Measurements from ENCODE around the gene CD37. TPM values are rescaled to one million over a fixed set of nuclear protein-coding genes. Genes with fewer than 3 reads are reported as not detected.
"Not testable (repeated sequence)": the region's sequence is repeated elsewhere in the genome, so short reads cannot be mapped to it uniquely, and the experiment has no call there.

CD37 gene, protein sequence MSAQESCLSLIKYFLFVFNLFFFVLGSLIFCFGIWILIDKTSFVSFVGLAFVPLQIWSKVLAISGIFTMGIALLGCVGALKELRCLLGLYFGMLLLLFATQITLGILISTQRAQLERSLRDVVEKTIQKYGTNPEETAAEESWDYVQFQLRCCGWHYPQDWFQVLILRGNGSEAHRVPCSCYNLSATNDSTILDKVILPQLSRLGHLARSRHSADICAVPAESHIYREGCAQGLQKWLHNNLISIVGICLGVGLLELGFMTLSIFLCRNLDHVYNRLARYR
- not detected in 2 replicates for total RNA-seq

DNA sequence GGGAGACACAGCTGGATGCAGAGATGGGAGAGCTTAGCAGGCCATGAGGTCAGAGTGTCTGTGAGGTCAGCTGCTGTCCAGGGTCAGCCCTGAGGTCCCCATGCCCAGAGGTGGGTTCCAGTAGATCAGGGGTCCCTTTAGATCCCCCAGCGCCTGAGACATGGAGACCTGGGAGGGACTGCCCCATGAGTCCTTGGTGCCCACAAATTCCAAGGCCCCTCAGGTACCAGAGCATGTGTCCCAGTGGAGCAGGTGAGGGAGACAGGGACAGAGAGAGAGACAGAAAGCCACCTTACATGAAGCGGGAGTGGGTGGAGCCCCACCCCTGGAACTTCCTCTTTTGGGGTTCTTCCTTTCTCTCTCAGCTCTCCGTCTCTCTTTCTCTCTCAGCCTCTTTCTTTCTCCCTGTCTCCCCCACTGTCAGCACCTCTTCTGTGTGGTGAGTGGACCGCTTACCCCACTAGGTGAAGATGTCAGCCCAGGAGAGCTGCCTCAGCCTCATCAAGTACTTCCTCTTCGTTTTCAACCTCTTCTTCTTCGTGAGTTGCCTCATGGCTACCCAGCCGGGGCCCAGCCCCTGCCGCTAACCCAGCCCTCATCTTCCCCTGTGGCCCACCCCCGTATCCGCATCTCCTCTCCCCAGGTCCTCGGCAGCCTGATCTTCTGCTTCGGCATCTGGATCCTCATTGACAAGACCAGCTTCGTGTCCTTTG is at the start of gene CD37:
Gene CD37, plus strand, starts transcription at position 336 of the 713 bp plus-strand sequence. Its CDS starts 135 bp downstream, at position 471.
- DNase-seq (ENCODE audit: low read depth) (no peak), FAIRE-seq (no peak)
- TF ChIP-seq, protein P1, sequence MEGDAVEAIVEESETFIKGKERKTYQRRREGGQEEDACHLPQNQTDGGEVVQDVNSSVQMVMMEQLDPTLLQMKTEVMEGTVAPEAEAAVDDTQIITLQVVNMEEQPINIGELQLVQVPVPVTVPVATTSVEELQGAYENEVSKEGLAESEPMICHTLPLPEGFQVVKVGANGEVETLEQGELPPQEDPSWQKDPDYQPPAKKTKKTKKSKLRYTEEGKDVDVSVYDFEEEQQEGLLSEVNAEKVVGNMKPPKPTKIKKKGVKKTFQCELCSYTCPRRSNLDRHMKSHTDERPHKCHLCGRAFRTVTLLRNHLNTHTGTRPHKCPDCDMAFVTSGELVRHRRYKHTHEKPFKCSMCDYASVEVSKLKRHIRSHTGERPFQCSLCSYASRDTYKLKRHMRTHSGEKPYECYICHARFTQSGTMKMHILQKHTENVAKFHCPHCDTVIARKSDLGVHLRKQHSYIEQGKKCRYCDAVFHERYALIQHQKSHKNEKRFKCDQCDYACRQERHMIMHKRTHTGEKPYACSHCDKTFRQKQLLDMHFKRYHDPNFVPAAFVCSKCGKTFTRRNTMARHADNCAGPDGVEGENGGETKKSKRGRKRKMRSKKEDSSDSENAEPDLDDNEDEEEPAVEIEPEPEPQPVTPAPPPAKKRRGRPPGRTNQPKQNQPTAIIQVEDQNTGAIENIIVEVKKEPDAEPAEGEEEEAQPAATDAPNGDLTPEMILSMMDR (IDR thresholded peaks at IDR 0.05; ENCODE audit: insufficient read depth, low read length, severe bottlenecking): no peak
- Histone ChIP-seq H3K4me3 (ENCODE audit: low read depth, low read length) (no peak within 1 kb of the TSS), H3K36me3 (ENCODE audit: control insufficient read depth, insufficient read depth, low read length) (no peaks in the 10 kb centered on the region), H3K27me3 (ENCODE audit: control insufficient read depth, insufficient read depth, low read length) (peaks cover 2% of the 10 kb centered on the region)

DNA sequence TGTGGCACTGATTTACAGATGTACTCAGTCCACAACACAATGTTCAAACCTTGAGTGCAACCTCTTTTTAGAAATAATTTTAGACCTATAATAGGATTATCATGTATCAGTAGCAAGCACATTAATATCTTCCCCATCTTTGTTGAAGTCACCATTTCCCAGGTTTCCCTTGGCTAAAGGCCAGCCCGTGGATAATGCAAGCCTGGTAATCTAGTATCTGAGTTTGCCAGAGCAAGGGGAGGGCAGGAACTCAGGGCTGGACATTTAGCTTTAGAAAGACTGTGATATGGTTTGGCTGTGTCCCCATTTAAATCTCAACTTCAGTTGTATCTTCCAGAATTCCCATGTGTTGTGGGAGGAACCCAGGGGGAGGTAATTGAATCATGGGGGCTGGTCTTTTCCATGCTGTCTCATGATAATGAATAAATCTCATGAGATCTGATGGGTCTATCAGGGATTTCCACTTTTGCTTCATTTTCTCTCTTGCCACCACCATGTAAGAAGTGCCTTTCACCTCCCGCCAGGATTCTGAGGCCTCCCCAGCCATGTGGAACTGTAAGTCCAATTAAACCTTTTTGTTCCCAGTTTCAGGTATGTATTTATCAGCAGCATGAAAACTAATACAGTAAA is 48.0 kb upstream of the CD37 start:
- no peak overlapping the region for H3K4me3 ChIP-seq (ENCODE audit: low read depth, low read length)
- no peak for FAIRE-seq

DNA sequence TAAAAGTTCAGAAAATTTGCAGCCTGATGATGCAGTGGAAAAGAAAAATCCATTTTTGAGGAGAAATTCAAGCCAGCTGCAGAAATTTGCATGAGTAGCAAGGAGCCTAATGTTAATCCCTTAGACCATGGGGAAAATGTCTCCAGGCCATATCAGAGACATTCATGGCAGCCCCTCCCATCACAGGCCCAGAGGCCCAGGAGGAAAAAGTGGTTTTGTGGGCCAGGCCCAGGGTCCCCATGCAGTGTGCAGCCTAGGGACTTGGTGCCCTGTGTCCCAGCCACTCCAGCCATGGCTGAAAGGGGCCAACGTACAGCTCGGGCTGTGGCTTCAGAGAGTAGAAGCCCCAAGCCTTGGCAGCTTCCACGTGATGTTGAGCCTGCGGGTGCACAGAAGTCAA is 47.0 kb upstream of the CD37 start:
- H3K27me3 ChIP-seq (ENCODE audit: control insufficient read depth, insufficient read depth, low read length); H3K36me3 ChIP-seq (ENCODE audit: control insufficient read depth, insufficient read depth, low read length); FAIRE-seq; H3K4me3 ChIP-seq (ENCODE audit: low read depth, low read length); DNase-seq (ENCODE audit: low read depth): not testable (repeated sequence)

More for the DNA sequence above, 48.0 kb upstream of the CD37 start:
- Histone ChIP-seq H3K36me3 (ENCODE audit: control insufficient read depth, insufficient read depth, low read length) (no peaks in the 10 kb centered on the region), H3K27me3 (ENCODE audit: control insufficient read depth, insufficient read depth, low read length) (no peaks in the 10 kb centered on the region)
- TF ChIP-seq, protein P1 (IDR thresholded peaks at IDR 0.05; ENCODE audit: insufficient read depth, low read length, severe bottlenecking): no peak
- DNase-seq (ENCODE audit: low read depth): no peak

DNA sequence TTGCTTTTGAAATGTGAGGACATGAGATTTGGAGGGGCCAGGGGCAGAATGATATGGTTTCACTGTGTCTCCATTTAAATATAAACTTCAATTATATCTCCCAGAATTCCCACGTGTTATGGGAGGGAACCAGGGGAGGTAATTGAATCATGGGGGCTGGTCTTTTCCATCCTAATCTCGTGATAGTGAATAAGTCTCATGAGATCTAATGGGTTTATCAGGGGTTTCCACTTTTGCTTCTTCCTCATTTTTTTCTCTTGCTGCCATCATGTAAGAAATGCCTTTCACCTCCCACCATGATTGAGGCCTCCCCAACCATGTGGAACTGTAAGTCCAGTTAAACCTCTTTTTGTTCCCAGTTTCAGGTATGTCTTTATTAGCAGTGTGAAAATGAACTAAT is 45.9 kb upstream of the CD37 start:
- FAIRE-seq; H3K27me3 ChIP-seq (ENCODE audit: control insufficient read depth, insufficient read depth, low read length); DNase-seq (ENCODE audit: low read depth): not testable (repeated sequence)

DNA sequence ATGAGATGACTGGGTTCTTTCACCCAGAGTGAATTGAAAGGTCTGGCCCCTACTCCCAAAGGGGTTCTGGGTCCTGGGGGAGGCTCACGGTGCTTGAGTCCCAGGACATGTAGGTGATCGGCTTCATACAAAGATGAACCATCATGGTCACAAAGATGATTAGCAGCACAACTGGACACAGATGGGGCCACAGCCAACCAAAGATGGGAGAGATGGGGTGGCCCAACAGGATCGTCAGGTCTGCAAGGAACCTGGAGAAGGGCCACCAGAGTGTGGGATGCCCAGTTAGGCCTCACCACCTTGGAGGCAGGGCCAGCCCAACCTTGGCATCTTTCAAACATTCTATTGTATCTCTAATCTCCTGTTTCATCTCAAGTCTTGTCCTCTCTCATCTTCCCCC is 44.7 kb upstream of the CD37 start:
- TF ChIP-seq, protein P1 (IDR thresholded peaks at IDR 0.05; ENCODE audit: insufficient read depth, low read length, severe bottlenecking): no peak
- Histone ChIP-seq H3K4me3 (ENCODE audit: low read depth, low read length) (no peak overlapping the region), H3K27me3 (ENCODE audit: control insufficient read depth, insufficient read depth, low read length) (peaks cover 2% of the 10 kb centered on the region), H3K36me3 (ENCODE audit: control insufficient read depth, insufficient read depth, low read length) (no peaks in the 10 kb centered on the region)
- DNase-seq (ENCODE audit: low read depth) (no peak), FAIRE-seq (peak; percentile 28)

More for the DNA sequence above, 45.9 kb upstream of the CD37 start:
- H3K36me3 ChIP-seq (ENCODE audit: control insufficient read depth, insufficient read depth, low read length); H3K4me3 ChIP-seq (ENCODE audit: low read depth, low read length): not testable (repeated sequence)

DNA sequence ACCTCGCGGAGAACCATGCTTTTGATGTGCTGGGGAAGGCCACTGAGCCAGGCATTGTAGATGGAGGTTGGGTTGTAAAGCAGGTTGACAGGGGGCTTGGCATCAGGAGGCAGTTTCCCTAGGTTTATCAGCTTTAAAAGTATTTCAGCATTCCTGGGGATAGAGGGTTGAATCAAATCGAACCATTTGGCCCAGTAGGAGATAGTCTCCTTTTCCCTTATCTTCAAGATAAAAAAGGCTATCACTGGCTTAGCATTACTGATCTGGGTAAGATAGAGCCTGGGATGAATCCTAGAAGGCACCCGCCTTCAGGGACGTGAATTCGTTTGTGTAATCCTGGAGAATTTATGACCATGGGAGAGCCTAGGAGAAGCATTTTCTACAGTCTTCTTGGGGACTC is 40.8 kb upstream of the CD37 start:
- TF ChIP-seq, protein P1 (IDR thresholded peaks at IDR 0.05; ENCODE audit: insufficient read depth, low read length, severe bottlenecking): no peak
- no peak for DNase-seq (ENCODE audit: low read depth)
- peak; percentile 84 for FAIRE-seq
- Histone ChIP-seq H3K4me3 (ENCODE audit: low read depth, low read length) (no peak overlapping the region), H3K27me3 (ENCODE audit: control insufficient read depth, insufficient read depth, low read length) (peaks cover 2% of the 10 kb centered on the region), H3K36me3 (ENCODE audit: control insufficient read depth, insufficient read depth, low read length) (no peaks in the 10 kb centered on the region)

Measured in bronchial epithelial cell (primary cell).